Pancreas (tissue), 10 donors: Measurements from ENCODE around the gene TAS1R1. TPM values are rescaled to one million over a fixed set of nuclear protein-coding genes. Genes with fewer than 3 reads are reported as not detected.

Experiments used
- ATAC-seq, 4 donors: fragments of 200-7000 bp; cut with Tn5 transposase; one replicate each; pipeline versions ENCODE4 v1.8.0 to v1.9.1; 2020; ENCODE audit warnings: mild to moderate bottlenecking in 4 of 4, moderate library complexity in 4 of 4
- DNase-seq, 6 donors: peaks; one replicate each; pipeline ENCODE4 v3.0.0-alpha.2; 2020
- FAIRE-seq: peaks from 2 replicates; lab custom pipeline; 2012; peaks lifted over from hg19 to GRCh38; lab: Jason Lieb, UNC
- H3K27ac ChIP-seq, 4 donors: fragments of 200-600 bp; sonication (generic); 1 replicate in 3 of 4; 2 replicates in 1 of 4; pipeline versions ENCODE4 v1.5.0 to v1.8.0; 2020
- H3K27me3 ChIP-seq, 4 donors: fragments of 200-600 bp; one replicate each; pipeline ENCODE4 v1.8.0; 2021
- H3K36me3 ChIP-seq, 3 donors: fragments of 200-600 bp; sonication (generic) in 1 of 3; one replicate each; pipeline versions ENCODE4 v1.5.0 to v1.8.0; 2020 to 2021
- H3K4me1 ChIP-seq, 3 donors: fragments of 200-600 bp; one replicate each; pipeline ENCODE4 v1.8.0; 2021
- H3K4me3 ChIP-seq, 4 donors: fragments of 200-600 bp; sonication (generic) in 2 of 4; one replicate each; pipeline versions ENCODE4 v1.5.0 to v1.8.0; 2020 to 2021
- H3K9me3 ChIP-seq, 4 donors: fragments of 200-600 bp; one replicate each; pipeline ENCODE4 v1.8.0; 2021
- CTCF ChIP-seq, 4 donors: fragments of 200-600 bp; sonication (generic) in 3 of 4; IDR thresholded peaks; one replicate each; pipeline versions ENCODE4 v1.5.0 to v1.8.0; 2021; ENCODE audit warnings: antibody characterized with exemption in 4 of 4
- WGBS, 2 donors: extraction: QIAGEN DNeasy Blood & Tissue Kit; methylation state at CpG; one replicate each; pipeline ENCODE4 v1.1.7; 2013; 5-methylcytosine and 5-hydroxymethylcytosine counted together
- intact Hi-C, 3 donors: fragments of 100-400 bp; cut with DNase I; formaldehyde crosslinking; loops; one replicate each; pipeline versions ENCODE4 v1.11.1 to v1.14.2; 2022
- polyA plus RNA-seq, 2 donors: library from polyadenylated mRNA; stranded (reverse); fragments of 200-250 nt; gene quantifications; one replicate each; pipeline ENCODE4 v1.2.3, GENCODE V29; 2013
- total RNA-seq, 6 donors: library from RNA; stranded (reverse); fragmentation: NEBNext Ultra II Directional in 4 of 6; extraction: Animal tissue kit (Norgen Biotek cat#: 25700) in 4 of 6; gene quantifications; one replicate each; pipeline versions ENCODE4 v1.2.1 to v1.2.4, GENCODE V29; 2021 to 2023
- donor health status: healthy with polysubstance abuse.
- donor health status: DM: no; HTN: no; CAD: no; lungs with moderate emphysema.
- donor health status: DM: no; HTN: no; CAD: no.
- donor health status: control.
- donor health status: control.
- donor health status: Bipolar disorder and iron deficiency.
- donor health status: DM: yes; HTN: yes; CAD: no.
- donor health status: DM: no; HTN: no; CAD: no.
- donor health status: DM: no; HTN: no; CAD: no.
- donor health status: DM: yes; HTN: yes; CAD: no.

The TAS1R1 gene
- total and polyA plus RNA-seq, 8 donors, result not detected

- no peak for FAIRE-seq
- WGBS, 2 donors, result 88 to 97% methylated on average over 6 to 12 of the region's 12 CpGs
- peaks cover 0 to 7% (median 6%) of the 10 kb centered on the region in 3 donors for H3K4me1 ChIP-seq
- H3K27ac ChIP-seq, result no peak overlapping the region
- intact Hi-C loops, result no loop called here
- H3K4me3 ChIP-seq, result no peak overlapping the region
- H3K36me3 ChIP-seq, result peaks cover 0 to 21% (median 11%) of the 10 kb centered on the region in 3 donors
- DNase-seq, result no peak
- H3K27me3 ChIP-seq, result no peaks in the 10 kb centered on the region
- H3K9me3 ChIP-seq, result no peaks in the 10 kb centered on the region
- ATAC-seq, result no peak
- no peak for TF ChIP-seq CTCF (IDR thresholded peaks at IDR 0.05)
These were observed 73.9 kb downstream of the TAS1R1 start for GRCh38 chr1:6628971-6629479.

Other genes with a start within 250 kb of the TAS1R1 start
- gene ACOT7, start 161.5 kb upstream of the TAS1R1 start, total RNA-seq, result 1 to 10 TPM; 3.1 to 7.6 (median 5.2) TPM
- gene ACOT7, start 161.5 kb upstream of the TAS1R1 start, polyA plus RNA-seq, result 1 to 10 TPM; 3.8 to 7.0 TPM
- gene HES2, start 135.4 kb upstream of the TAS1R1 start, total RNA-seq, result under 1 TPM in 3 of 6 donors, not detected in 3; 0.03 to 0.31 (median 0.09) TPM
- gene HES2, start 135.4 kb upstream of the TAS1R1 start, polyA plus RNA-seq, result not detected
- gene ESPN, start 130.5 kb upstream of the TAS1R1 start, total RNA-seq, result 1 to 10 TPM in 1 of 6 donors, under 1 TPM in 5; 0.31 to 2.5 (median 0.68) TPM
- gene ESPN, start 130.5 kb upstream of the TAS1R1 start, polyA plus RNA-seq, result under 1 TPM; 0.28 to 0.99 TPM
- 1 to 10 TPM in 5 of 6 donors, under 1 TPM in 1; 0.98 to 2.9 (median 2.4) TPM for gene TNFRSF25, start 89.1 kb upstream of the TAS1R1 start, total RNA-seq
- gene TNFRSF25, start 89.1 kb upstream of the TAS1R1 start, polyA plus RNA-seq, result 10 to 100 TPM; 13.4 to 26.7 TPM
- gene PLEKHG5, start 63.6 kb upstream of the TAS1R1 start, total RNA-seq, result 1 to 10 TPM; 1.5 to 3.9 (median 2.6) TPM
- gene PLEKHG5, start 63.6 kb upstream of the TAS1R1 start, polyA plus RNA-seq, result 1 to 10 TPM; 6.2 to 7.3 TPM
- 10 to 100 TPM; 10.3 to 15.1 (median 12.6) TPM for gene NOL9, start 794 bp upstream of the TAS1R1 start, total RNA-seq
- gene NOL9, start 794 bp upstream of the TAS1R1 start, polyA plus RNA-seq, result 1 to 10 TPM; 7.5 to 8.0 TPM
- gene ZBTB48, start 24.7 kb downstream of the TAS1R1 start, total RNA-seq, result 10 to 100 TPM; 15.2 to 25.1 (median 16.9) TPM
- 100 to 1,000 TPM; 118 to 143 TPM for gene ZBTB48, start 24.7 kb downstream of the TAS1R1 start, polyA plus RNA-seq
- 10 to 100 TPM; 10.8 to 31.3 (median 18.4) TPM for gene KLHL21, start 47.6 kb downstream of the TAS1R1 start, total RNA-seq
- gene KLHL21, start 47.6 kb downstream of the TAS1R1 start, polyA plus RNA-seq, result 10 to 100 TPM; 11.3 to 13.7 TPM
- 1 to 10 TPM; 4.0 to 8.3 (median 4.7) TPM for gene PHF13, start 58.4 kb downstream of the TAS1R1 start, total RNA-seq
- gene PHF13, start 58.4 kb downstream of the TAS1R1 start, polyA plus RNA-seq, result 1 to 10 TPM; 4.5 to 8.0 TPM
- gene THAP3, start 69.6 kb downstream of the TAS1R1 start, total RNA-seq, result 10 to 100 TPM in 1 of 6 donors, 1 to 10 TPM in 5; 6.9 to 11.6 (median 8.9) TPM
- 10 to 100 TPM; 21.9 to 28.0 TPM for gene THAP3, start 69.6 kb downstream of the TAS1R1 start, polyA plus RNA-seq
- gene DNAJC11, start 146.5 kb downstream of the TAS1R1 start, total RNA-seq, result 10 to 100 TPM; 14.9 to 22.9 (median 18.3) TPM
- 10 to 100 TPM; 29.0 to 30.6 TPM for gene DNAJC11, start 146.5 kb downstream of the TAS1R1 start, polyA plus RNA-seq
- gene CAMTA1, start 230.1 kb downstream of the TAS1R1 start, total RNA-seq, result 10 to 100 TPM; 13.0 to 39.8 (median 20.8) TPM
- 10 to 100 TPM; 47.9 to 54.2 TPM for gene CAMTA1, start 230.1 kb downstream of the TAS1R1 start, polyA plus RNA-seq